NOMO-1 (cell line): ENCODE results near the gene PALMD.

Experiments
- DNase-seq, 2 experiments: peaks; one replicate each; lab custom pipeline; 2025; ENCODE audit not compliant: unreplicated experiment in 2 of 2; lab: John Stamatoyannopoulos, UW

PALMD gene

DNA sequence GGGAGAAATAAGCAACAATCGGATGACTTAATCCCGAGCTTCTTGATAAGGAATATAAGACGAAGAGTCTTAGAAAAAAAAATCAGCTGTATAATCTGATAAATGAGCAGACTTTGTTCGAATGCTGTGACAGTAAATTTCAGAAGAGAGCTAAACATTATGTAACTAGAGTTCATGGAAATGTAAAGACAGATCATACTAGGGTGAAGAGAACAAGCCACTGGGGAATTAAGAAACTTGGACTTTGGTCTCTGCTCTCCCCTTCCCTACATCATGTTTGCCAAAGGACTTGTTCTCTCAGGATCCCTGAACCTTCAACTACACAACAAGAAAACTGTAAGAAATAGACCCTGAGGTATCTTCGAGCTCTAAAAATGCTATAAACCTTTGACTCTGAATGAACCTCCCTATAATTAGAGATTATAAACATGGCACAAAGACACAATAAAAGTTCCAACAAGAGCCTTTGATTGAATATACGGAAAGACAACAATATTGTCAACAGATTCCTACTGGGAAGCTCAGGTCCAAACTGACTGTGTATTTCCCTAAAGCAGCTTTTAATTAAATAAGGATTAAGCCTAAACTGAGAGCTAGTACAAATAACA, 93.0 kb downstream of the PALMD start:
- no peak for DNase-seq

DNA sequence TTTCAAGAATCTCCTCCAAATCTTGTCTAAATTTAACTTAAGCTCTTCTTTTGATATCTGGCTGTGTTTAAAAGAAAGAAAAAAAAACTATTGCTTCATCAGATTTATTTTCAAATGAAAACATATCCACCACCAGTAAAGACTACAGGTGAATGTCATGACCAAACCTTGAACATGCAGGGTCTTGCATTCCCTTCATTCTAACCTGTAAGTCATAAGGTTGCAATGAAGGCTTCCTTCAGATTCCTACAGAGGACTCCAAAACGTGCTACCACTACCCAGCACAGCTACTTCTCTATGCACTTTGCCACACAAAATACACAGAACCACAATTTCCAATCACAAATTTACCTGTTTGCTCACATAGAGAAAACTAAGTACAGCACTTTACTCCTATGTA, 94.2 kb downstream of the PALMD start:
- DNase-seq = no peak
